Heart right ventricle (tissue), 16 donors: ENCODE results near the gene SH3BP4. TPM values are rescaled to one million over a fixed set of nuclear protein-coding genes. Genes with fewer than 3 reads are reported as not detected.

Experiments used
- ATAC-seq, 8 donors: fragments of 200-7000 bp; cut with Tn5 transposase; one replicate each; pipeline ENCODE4 v1.9.1; 2020; ENCODE audit warnings: mild to moderate bottlenecking in 8 of 8, moderate library complexity in 8 of 8, moderate number of reproducible peaks in 1 of 8
- DNase-seq, 2 donors: peaks; one replicate each; pipeline ENCODE4 v3.0.0-alpha.2; 2020
- H3K27ac ChIP-seq, 10 donors: fragments of 200-600 bp; sonication (generic) in 2 of 10; one replicate each; pipeline versions ENCODE4 v1.5.0 to v1.8.0; 2020 to 2022; ENCODE audit warnings: mild to moderate bottlenecking in 3 of 10
- H3K27me3 ChIP-seq, 7 donors: fragments of 200-600 bp; one replicate each; pipeline ENCODE4 v1.8.0; 2021 to 2022; ENCODE audit warnings: mild to moderate bottlenecking in 2 of 7
- H3K36me3 ChIP-seq, 9 donors: fragments of 200-600 bp; sonication (generic) in 1 of 9; one replicate each; pipeline versions ENCODE4 v1.5.0 to v1.8.0; 2020 to 2022; ENCODE audit warnings: mild to moderate bottlenecking in 2 of 9
- H3K4me1 ChIP-seq, 9 donors: fragments of 200-600 bp; sonication (generic) in 1 of 9; one replicate each; pipeline versions ENCODE4 v1.5.0 to v1.8.0; 2020 to 2022; ENCODE audit warnings: mild to moderate bottlenecking in 4 of 9
- H3K4me3 ChIP-seq, 10 donors: fragments of 200-600 bp; sonication (generic) in 2 of 10; one replicate each; pipeline versions ENCODE4 v1.5.0 to v1.8.0; 2020 to 2022; ENCODE audit warnings: mild to moderate bottlenecking in 7 of 10, moderate library complexity in 2 of 10
- H3K9me3 ChIP-seq, 11 donors: fragments of 200-600 bp in 10 of 11; sonication (generic) in 2 of 11; one replicate each; pipeline versions ENCODE4 v1.5.0 to v1.8.0; 2013 to 2022; ENCODE audit warnings: mild to moderate bottlenecking in 2 of 11, control low read depth in 1 of 11, moderate library complexity in 1 of 11
- CTCF ChIP-seq, 9 donors: fragments of 200-600 bp; sonication (generic) in 2 of 9; IDR thresholded peaks; one replicate each; pipeline versions ENCODE4 v1.5.0 to v1.8.0; 2021 to 2022; ENCODE audit warnings: antibody characterized with exemption in 9 of 9, mild to moderate bottlenecking in 5 of 9, moderate library complexity in 1 of 9
- WGBS, 2 donors: extraction: QIAGEN DNeasy Blood & Tissue Kit; methylation state at CpG; one replicate each; pipeline ENCODE4 v1.1.7; 2013; ENCODE audit warnings: inconsistent platforms in 1 of 2; 5-methylcytosine and 5-hydroxymethylcytosine counted together
- intact Hi-C, 10 donors: fragments of 100-400 bp; cut with DNase I; formaldehyde crosslinking; loops; one replicate each; pipeline versions ENCODE4 v1.11.1 to v1.14.2; 2022
- polyA plus RNA-seq, 2 donors: library from polyadenylated mRNA; stranded (reverse); fragments of 200-250 nt; gene quantifications; one replicate each; pipeline ENCODE4 v1.2.3, GENCODE V29; 2013
- total RNA-seq, 10 donors: library from RNA; stranded (reverse); fragmentation: NEBNext Ultra II Directional in 3 of 10; extraction: Animal tissue kit (Norgen Biotek cat#: 25700) in 3 of 10; gene quantifications; one replicate each; pipeline versions ENCODE4 v1.2.1 to v1.2.4, GENCODE V29; 2021 to 2023
- donor health status: Arrhythmogenic right ventricular cardiomyopathy.
- donor health status: ischemic (EF 13 %, LVEDD 7.1; RV severe dilation, severe dysfunction).
- donor health status: healthy with polysubstance abuse.
- donor health status: DM: no; HTN: yes; CAD: no.
- donor health status: DM: no; HTN: no; CAD: no.
- donor health status: ischemic (EF 25% LVEDD 6.9; RV normal size, moderate dysfunction).
- donor health status: ischemic (EF 25% LVEDD 5.7; RV mildly dilated, moderate dysfunction).
- donor health status: healthy.
- donor health status: DM: yes; HTN: yes; CAD: no.
- donor health status: Ischemic cardiomyopathy.
- donor health status: ischemic (EF 35%, LVEDD 5.7; RV mildly dilated, moderate dysfunction).
- donor health status: nonischemic (EF 11% LVEDD 7.7; RV severe dilation, severe dysfunction).
- donor health status: DM: yes; HTN: yes; CAD: no.
- donor health status: PGD.
- donor health status: ischemic (EF 29% LVEDD 5.4; RV normal size, mild dysfunction).
- donor health status: nonischemic (EF 23%, LVEDD 6.1; RV moderate dilation, normal function).

SH3BP4 gene
- total and polyA plus RNA-seq, 12 donors, result 6.3 to 15.3 (median 10.8) TPM

- Histone ChIP-seq H3K36me3 (peaks cover 0 to 18% (median 0%) of the 10 kb centered on the region in 9 donors), H3K4me3 (no peak overlapping the region), H3K27me3 (no peaks in the 10 kb centered on the region), H3K27ac (no peak overlapping the region), H3K9me3 (peaks cover 0 to 3% (median 0%) of the 10 kb centered on the region in 11 donors), H3K4me1 (peaks cover 0 to 61% (median 35%) of the 10 kb centered on the region in 9 donors)
- 50 to 67% methylated on average over 6 of the region's 6 CpGs for WGBS, 2 donors
- no peak for TF ChIP-seq CTCF (IDR thresholded peaks at IDR 0.05)
- ATAC-seq (peak in 4 of 8 donors; percentile 12 to 39 (median 22)), DNase-seq (no peak)
- intact Hi-C loops, result no loop called here
Measured at GRCh38 chr2:234991793-234992192, 40.0 kb downstream of the SH3BP4 start.

- Histone ChIP-seq H3K27me3 (no peaks in the 10 kb centered on the region), H3K27ac (no peak overlapping the region), H3K9me3 (peaks cover 0 to 3% (median 0%) of the 10 kb centered on the region in 11 donors), H3K4me1 (peaks cover 0 to 59% (median 35%) of the 10 kb centered on the region in 9 donors), H3K4me3 (no peak overlapping the region), H3K36me3 (peaks cover 0 to 22% (median 0%) of the 10 kb centered on the region in 9 donors)
- ATAC-seq, result no peak
- intact Hi-C loops, result no loop called here
- TF ChIP-seq CTCF (IDR thresholded peaks at IDR 0.05), result no peak
- no peak for DNase-seq
- WGBS, 2 donors, result 54 to 74% methylated on average over 10 of the region's 10 CpGs
Measured at GRCh38 chr2:234992196-234992595, 40.4 kb downstream of the SH3BP4 start.

- 91 to 93% methylated on average over 23 of the region's 23 CpGs for WGBS, 2 donors
- Histone ChIP-seq H3K4me1 (peaks cover 0 to 59% (median 35%) of the 10 kb centered on the region in 9 donors), H3K27me3 (no peaks in the 10 kb centered on the region), H3K36me3 (peaks cover 0 to 26% (median 0%) of the 10 kb centered on the region in 9 donors), H3K27ac (no peak overlapping the region), H3K4me3 (no peak overlapping the region), H3K9me3 (peaks cover 0 to 3% (median 0%) of the 10 kb centered on the region in 11 donors)
- ATAC-seq (no peak), DNase-seq (no peak)
- no peak for TF ChIP-seq CTCF (IDR thresholded peaks at IDR 0.05)
- intact Hi-C loops, result no loop called here
Measured at GRCh38 chr2:234992624-234993349, 41.0 kb downstream of the SH3BP4 start.

- ATAC-seq, result peak in 2 of 8 donors; percentile 9 to 19
- Histone ChIP-seq H3K27me3 (no peaks in the 10 kb centered on the region), H3K27ac (no peak overlapping the region), H3K4me3 (no peak overlapping the region), H3K4me1 (peaks cover 0 to 58% (median 35%) of the 10 kb centered on the region in 9 donors), H3K9me3 (peaks cover 0 to 3% (median 0%) of the 10 kb centered on the region in 11 donors), H3K36me3 (peaks cover 0 to 30% (median 0%) of the 10 kb centered on the region in 9 donors)
- DNase-seq, result no peak
- 87 to 92% methylated on average over 11 of the region's 11 CpGs for WGBS, 2 donors
- TF ChIP-seq CTCF (IDR thresholded peaks at IDR 0.05), result no peak
- intact Hi-C loops, result no loop called here
Measured at GRCh38 chr2:234993541-234993981, 41.7 kb downstream of the SH3BP4 start.
